GM21786 (cell line): ENCODE results near the gene PCF11.
"Not testable (repeated sequence)": the region's sequence is repeated elsewhere in the genome, so short reads cannot be mapped to it uniquely, and the experiment has no call there.

Experiments used
- ATAC-seq: cut with Tn5 transposase; IDR thresholded peaks from one replicate; pipeline ENCODE4 v1.9.1; 2021; ENCODE audit not compliant: unreplicated experiment

The PCF11 gene, protein sequence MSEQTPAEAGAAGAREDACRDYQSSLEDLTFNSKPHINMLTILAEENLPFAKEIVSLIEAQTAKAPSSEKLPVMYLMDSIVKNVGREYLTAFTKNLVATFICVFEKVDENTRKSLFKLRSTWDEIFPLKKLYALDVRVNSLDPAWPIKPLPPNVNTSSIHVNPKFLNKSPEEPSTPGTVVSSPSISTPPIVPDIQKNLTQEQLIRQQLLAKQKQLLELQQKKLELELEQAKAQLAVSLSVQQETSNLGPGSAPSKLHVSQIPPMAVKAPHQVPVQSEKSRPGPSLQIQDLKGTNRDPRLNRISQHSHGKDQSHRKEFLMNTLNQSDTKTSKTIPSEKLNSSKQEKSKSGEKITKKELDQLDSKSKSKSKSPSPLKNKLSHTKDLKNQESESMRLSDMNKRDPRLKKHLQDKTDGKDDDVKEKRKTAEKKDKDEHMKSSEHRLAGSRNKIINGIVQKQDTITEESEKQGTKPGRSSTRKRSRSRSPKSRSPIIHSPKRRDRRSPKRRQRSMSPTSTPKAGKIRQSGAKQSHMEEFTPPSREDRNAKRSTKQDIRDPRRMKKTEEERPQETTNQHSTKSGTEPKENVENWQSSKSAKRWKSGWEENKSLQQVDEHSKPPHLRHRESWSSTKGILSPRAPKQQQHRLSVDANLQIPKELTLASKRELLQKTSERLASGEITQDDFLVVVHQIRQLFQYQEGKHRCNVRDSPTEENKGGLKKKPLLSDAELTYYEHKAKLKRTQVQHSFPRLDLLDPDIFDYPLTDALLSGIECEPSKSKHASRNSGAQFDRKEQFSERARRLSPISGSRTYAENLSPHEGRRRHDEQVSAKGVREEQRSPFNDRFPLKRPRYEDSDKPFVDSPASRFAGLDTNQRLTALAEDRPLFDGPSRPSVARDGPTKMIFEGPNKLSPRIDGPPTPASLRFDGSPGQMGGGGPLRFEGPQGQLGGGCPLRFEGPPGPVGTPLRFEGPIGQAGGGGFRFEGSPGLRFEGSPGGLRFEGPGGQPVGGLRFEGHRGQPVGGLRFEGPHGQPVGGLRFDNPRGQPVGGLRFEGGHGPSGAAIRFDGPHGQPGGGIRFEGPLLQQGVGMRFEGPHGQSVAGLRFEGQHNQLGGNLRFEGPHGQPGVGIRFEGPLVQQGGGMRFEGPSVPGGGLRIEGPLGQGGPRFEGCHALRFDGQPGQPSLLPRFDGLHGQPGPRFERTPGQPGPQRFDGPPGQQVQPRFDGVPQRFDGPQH (N-terminal part only)

DNA sequence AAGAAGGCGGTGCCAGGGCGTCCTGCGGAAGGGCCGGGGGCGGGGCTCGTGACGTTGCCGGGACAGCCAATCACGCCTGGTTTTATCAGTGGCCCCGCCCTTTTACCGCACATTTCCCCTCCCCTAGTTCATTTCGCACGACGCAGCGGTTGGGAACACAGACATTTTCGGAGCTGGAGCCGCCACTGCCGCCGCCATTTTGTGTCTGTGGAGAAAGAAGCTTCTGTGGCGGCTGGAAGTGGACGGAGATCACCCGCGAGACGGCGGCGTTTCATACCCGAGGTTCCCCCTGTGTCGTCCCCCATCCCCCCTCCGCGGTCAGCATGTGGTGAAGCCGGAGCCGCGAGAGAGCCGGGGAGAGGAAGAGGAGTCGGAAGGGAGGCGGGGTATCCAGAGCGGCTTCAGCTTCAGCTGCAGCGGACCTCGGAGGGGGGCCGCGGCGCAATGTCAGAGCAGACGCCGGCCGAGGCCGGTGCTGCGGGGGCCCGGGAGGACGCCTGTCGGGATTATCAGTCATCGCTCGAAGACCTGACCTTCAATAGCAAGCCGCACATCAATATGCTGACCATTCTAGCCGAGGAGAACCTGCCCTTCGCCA lies at the start of gene PCF11:
PCF11 (plus strand) TSS at position 136 of the 598 bp plus-strand sequence; CDS start at position 445, 309 bp downstream.
- no peak for ATAC-seq

DNA sequence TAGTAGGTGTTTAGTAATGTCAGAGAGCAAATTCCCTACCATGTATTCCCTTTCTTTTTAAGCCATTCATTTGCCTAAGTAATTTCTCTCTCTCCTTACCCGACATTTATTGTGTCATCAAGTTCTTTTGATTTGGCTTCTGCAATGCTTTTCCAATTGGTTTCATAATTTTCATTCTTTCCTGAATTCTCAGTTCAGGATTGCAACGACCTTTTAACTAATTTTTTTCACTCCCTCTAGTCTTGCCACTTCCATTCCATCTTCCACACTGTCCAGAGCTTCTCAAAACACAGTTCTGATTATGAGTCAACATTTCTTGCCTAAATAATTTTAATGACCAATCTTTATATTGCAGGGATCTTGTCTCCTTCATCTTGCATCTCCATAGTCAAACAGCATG lies 44.0 kb upstream of the PCF11 start:
- ATAC-seq = no peak

DNA sequence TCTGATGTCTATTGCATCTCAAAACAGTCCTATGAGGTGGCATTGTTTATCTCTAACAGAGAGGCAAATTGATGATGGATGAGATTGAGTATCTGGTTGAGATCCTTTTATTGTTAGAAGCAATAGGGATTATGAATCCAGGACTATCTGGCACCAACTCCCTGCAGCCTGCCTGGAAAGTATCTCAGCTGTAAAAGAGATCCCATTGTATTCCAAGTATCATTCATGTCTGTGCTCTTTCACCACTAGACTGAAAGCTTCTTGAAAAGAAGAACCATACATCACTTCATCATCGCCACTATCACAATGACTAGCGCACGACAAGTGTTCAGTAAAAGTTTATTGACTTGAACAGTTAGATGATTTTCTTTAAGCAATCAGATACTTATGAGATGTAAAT lies 41.9 kb upstream of the PCF11 start:
- no peak for ATAC-seq

DNA sequence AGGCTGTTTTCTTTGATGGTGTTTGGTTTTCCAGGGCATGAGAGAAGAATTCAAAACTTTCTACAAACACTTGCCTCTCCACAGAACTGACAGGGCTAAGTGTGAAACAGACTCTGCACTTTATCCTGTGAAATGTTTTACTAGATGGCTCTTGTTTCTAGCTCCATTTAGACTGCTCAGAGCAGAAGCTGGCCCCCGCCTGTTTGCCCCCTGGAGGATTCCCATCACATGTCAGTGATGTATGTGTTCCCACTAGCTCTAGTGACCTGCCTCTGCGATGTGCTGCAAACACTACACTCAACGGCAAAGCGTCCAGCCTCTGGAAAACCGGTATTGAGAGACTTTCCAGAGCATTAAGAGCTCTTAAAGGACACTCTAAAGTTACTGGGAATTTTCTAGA lies 41.4 kb upstream of the PCF11 start:
- ATAC-seq = no peak

DNA sequence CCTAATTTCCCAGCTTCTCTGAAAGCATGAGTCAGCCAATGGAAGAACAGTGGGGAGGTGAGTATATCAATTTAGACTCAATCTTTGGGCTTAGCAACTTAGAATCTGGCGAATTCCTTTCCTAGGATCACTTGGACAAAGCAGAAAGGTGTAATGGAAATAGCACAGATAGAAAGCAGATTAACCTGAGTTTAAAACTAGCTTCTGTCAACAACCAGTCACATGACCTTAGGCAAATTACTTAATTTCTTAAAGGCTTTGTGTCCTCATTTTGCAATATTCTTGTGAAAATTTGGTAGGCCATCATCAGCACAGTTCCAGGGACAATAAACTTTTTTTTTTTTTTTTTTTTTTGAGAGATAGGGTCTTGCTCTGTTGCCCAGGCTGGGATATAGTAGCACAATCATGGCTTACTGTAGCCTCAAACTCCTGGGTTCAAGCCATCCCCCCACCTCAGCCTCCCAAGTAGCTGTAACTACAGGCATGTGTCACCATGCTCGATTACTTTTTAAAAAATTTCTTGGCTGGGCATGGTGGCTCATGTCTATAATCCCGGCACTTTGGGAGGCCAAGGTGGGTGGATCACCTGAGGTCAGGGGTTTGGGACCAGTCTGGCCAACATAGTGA lies 40.8 kb upstream of the PCF11 start:
- ATAC-seq = no peak

DNA sequence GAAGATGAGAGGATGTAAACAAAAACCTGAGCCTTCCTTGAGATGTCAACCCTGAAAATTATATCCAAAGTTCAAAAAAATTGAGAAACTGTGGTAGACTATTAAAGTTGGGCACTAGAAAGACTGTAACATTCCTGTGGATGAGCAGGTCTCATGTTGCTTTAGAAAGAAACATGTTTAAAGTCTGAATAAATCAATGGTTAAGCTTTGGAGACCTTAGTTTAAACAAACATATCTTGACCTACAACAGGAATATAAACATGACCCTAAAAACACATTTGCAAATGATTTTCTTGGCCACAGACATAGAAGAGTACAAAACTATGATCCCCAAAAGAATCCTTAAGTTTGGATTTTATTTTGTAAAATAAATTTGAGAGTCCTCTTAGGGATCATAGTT lies 38.1 kb upstream of the PCF11 start:
- ATAC-seq = no peak

DNA sequence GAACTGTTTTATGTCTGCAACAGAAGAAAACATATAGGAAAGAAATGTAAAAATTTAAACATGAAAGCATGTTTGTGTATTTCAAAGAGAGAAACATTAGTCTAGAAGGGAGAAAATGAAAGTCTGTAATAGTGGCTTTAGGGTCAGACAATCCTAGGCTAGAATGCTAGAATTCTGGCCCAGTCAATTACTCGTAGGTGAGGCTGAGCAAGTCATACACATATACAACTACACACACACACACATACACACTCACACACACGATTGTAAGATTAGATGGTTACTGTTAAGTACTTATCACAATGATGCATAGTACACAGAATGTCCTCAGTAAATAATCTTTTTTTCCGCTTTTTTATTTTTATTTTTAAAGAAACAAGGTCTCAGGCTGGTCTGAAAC lies 37.7 kb upstream of the PCF11 start:
- no peak for ATAC-seq

DNA sequence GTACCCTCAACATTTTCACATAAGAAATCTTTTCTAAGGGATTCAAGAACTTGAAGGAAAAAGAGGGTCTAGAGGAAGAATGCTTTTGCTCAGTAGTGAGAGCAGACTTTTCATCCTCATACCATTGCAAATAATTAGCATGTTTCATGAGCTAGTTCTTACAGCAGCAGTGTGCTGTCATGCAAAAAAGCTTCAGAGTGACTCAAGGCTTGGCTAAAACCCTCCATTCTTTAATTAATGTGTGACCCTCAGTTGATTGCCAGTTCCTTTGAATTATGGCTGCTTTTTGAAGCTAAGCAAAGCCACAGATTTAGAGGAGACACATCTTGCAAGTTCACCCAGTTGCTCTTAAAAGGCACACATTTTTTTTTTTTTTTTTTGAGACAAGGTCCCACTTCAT lies 36.6 kb upstream of the PCF11 start:
- no peak for ATAC-seq

DNA sequence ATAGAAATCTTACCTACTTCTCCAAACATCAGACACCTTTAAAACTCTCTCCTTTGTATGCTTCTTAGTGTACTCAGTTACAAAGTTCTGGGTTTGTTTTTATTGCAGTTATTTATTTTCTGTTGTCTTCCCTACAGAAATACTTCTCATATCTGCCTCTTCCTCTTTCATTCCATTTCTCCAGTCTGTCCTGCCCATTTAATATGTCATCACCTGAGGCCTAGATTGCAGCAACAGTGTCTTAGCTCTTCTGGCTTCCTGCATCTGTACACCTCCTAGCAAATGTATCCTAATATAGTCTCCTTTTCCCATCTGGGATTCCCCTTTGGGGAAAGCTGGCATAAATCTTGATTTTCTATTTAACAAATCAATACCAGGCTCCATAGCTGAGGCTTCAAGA lies 34.9 kb upstream of the PCF11 start:
- no peak for ATAC-seq

DNA sequence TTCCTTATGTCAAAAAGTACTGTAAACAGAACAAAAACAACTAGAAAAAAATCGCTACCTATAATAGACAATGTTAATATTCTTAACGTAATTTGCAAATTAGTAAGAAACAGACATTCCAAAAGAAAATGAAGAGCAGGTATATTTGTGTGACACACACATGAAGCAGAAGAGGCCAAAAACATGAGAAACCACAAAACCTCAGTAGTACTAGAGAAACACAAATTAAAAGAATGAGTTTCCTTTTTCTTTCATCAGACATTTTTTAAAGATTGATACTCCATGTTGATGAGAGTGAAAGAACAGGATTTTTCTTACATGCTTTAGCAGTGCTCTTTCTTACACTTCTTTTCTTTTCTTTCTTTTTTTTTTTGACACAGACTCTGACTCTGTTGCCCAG lies 34.2 kb upstream of the PCF11 start:
- no peak for ATAC-seq

DNA sequence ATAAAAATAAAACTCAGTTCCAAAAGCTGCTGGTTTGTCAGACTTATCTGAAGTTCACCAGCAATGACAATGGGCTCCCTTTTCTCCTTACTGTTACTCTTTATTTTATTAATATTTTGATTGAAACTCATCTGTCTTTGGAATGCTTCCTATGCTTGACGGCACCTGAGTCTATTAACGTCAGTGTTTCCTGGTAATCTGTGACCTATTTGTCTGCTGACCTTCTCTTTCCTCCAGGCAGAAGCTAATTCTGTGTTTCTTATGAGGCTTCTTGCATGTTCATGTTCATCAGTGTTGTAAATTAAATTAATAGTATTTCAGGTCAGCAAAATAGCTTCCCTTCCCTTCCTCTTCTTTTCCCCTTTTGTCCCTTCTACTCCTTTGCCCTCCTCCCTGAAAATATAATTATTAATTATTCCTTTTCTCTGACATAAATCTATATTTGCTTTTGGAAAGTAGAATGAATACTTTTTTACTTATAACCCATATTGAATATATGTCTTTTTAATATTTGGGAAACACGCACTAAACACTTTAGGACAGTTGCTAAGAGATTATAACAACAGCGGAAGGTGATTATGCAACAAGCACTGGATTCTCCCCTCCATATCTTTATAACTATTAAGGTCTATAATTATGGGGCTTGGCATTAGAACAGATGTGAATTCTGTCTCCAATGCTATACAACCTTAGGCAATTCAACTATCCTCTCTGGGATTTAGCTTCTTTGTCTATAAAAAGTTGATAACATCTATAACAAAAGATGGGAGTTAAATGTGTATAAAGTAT lies 32.1 kb upstream of the PCF11 start:
- ATAC-seq = no peak

DNA sequence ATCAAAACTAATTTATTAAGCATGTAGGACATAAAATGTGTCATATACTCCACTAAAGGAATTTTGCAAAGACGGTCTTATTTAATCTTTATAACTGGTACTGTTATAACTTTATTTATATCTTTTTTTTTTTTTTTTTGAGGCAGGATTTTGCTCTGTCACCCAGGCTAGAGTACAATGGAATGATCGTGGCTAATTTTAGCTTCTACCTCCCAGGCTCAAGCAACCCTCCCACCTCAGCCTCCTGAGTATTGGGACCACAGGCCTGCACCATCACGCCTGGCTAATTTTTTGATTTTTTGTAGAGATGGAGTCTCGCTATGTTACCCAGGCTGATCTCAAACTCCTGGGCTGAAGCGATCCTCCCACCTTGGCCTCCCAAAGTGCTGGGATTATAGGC lies 31.4 kb upstream of the PCF11 start:
- ATAC-seq = no peak

DNA sequence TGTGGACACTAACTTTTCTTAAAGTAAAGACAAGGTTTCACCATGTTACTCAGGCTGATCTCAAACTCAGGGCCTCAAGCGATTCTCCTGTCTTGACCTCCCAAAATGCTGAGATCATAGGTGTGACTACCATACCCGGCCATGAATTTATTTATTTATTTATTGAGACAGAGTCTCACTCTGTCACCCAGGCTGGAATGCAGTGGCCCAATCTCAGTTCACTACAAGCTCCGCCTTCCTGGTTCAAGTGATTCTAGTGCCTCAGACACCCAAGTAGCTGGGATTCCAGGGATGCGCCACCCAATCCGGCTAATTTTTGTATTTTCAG lies 29.7 kb upstream of the PCF11 start:
- no peak for ATAC-seq

DNA sequence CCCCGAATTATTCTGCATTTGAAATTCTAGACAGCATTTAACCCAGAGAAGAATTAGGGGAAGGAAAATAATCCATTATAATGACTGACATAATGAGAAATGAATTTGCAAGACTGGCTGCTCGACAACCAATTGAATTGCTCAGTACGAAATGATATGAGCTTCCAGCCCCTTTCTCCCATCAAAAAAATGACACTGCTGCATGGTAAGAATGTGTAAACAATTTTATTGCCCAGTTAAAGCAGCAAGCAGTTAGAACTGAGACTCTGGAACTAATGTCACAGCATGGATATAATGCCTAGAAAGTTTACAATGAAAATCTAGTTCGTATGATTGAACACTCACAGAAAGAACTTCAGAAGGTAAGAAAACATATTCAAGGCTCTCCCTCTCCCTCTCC lies 24.7 kb upstream of the PCF11 start:
- ATAC-seq = no peak

DNA sequence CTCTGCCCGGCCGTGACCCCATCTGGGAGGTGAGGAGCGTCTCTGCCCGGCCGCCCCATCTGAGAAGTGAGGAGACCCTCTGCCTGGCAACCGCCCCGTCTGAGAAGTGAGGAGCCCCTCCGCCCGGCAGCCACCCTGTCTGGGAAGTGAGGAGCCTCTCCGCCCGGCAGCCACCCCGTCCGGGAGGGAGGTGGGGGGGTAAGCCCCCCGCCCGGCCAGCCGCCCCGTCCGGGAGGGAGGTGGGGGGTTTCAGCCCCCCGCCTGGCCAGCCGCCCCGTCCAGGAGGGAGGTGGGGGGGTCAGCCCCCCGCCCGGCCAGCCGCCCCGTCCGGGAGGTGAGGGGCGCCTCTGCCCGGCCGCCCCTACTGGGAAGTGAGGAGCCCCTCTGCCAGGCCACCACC lies 23.7 kb upstream of the PCF11 start:
- ATAC-seq = not testable (repeated sequence)

DNA sequence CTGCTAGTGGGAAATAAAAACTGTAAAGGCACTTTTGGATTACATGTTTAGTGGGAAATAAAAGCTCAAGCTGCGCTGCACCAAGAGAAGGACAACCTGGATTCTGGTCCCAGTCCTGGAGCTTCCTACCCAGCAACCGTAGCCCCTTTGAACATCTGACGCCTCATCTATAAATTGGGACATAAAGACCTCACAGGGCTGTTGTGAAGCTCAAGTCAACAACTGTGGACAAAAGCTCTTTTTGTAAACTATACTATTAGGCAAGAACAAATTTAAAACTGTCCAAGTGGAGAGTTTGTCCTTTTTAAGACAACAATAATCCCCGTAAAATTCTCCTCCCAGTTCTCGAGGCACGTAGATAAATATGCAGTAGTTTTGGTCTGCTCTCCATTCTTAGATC lies 17.6 kb upstream of the PCF11 start:
- ATAC-seq = no peak

DNA sequence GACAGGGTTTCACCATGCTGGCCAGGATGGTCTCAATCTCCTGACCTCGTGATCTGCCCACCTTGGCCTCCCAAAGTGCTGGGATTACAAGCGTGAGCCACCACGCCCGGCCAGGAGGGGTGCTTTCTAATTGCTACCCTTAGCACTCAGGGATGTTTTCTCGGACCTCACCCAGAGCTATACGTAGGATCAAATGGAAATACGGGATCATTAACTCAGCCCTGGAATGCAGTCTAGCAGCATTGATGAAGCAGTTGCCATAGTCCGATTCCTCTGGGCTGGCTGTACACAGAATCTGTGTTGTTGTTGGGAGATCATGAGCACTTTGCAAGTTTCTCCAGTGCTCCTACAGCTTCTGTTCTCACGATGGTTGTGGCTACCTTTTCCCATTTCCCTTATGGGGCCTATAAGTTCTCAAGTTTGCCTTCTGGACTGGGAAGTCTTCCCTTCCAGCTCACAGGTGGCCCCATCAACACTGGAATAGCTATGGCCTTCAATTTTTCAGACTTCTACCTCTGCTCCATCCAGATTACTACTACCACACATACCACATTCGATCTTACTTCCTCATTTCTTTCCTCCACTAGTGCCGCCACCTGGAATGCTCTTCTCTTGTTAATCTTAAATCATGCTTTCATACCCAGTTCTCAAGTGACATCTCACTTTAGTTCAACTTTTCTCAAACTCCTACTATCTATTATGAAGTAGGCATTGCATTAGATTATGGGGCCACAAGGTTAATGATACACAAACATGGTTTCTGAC lies 16.1 kb upstream of the PCF11 start:
- peak; percentile 94 for ATAC-seq

DNA sequence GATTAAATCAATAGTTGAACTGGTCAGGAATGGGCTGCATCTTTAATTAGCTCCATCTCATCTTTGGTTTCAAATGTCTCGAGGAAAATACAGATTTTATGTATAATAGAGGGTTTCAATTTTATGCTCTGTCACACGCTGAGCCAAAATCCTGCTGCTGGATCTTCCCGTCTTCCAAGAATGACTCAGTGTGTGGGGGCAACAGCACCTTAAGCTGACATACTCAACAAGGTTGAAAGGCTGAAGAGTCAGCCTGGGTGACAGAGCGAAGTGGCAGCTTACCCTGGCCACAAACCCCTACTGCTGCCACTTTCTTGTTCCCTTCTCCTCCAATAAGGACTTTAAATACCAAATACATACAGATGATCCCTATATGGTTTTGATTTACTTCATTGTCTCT lies 9.0 kb upstream of the PCF11 start:
- ATAC-seq = no peak

DNA sequence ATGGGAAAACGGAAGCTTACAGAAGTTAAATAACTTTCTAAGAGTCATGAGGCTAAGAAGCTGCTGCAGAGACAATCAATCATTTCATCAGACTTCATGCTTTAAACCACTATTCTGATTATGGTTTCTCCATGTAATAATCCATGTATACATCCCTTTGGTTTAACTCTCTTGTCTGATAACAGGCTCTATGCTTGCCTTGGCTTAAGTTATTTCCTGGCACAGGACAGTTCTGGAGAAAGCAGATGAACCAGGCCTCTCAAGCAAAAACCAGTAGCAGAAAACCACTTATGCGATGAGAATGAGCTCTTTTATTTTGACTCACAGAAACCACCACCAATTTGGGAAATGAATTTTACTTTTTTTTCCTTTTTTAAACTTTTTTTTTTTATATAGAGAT lies 6.5 kb upstream of the PCF11 start:
- ATAC-seq = no peak
